ENCODE results near the gene ERGIC1. TPM values are rescaled to one million over a fixed set of nuclear protein-coding genes. Genes with fewer than 3 reads are reported as not detected.

The ERGIC1 gene
- total RNA-seq, 4 donors from 2014 or later = 60.9 to 123 (median 99.3) TPM

- WGBS, 2 donors = 61 to 66% methylated on average over 13 to 16 of the region's 16 CpGs
- no peaks in the 10 kb centered on the region for H3K27me3 ChIP-seq
- no peaks in the 10 kb centered on the region for H3K9me3 ChIP-seq
- no peak overlapping the region for H3K4me3 ChIP-seq
- no peaks in the 10 kb centered on the region for H3K4me1 ChIP-seq
- no peak overlapping the region for H3K27ac ChIP-seq
- no peak for DNase-seq (ENCODE audit: low spot score in 2 of 2)
- no peak for TF ChIP-seq POLR2A (IDR thresholded peaks at IDR 0.05)
- no peak for TF ChIP-seq CTCF (IDR thresholded peaks at IDR 0.05)
- no peak for TF ChIP-seq EP300 (IDR thresholded peaks at IDR 0.05)
- peaks cover 0 to 94% (median 10%) of the 10 kb centered on the region in 3 donors for H3K36me3 ChIP-seq
Measured at GRCh38 chr5:172939611-172940267, 105.7 kb downstream of the ERGIC1 start.

GRCh38 chr5:172940268-172941066 is 106.4 kb downstream of the ERGIC1 start:
- Histone ChIP-seq H3K9me3 (no peaks in the 10 kb centered on the region), H3K36me3 (peaks cover 0 to 94% (median 4%) of the 10 kb centered on the region in 3 donors), H3K27ac (no peak overlapping the region), H3K4me3 (no peak overlapping the region), H3K4me1 (no peaks in the 10 kb centered on the region), H3K27me3 (no peaks in the 10 kb centered on the region)
- DNase-seq (ENCODE audit: low spot score in 2 of 2) = no peak
- WGBS, 2 donors = 89 to 92% methylated on average over 14 to 15 of the region's 15 CpGs
- TF ChIP-seq EP300 (IDR thresholded peaks at IDR 0.05) (no peak), POLR2A (IDR thresholded peaks at IDR 0.05) (no peak), CTCF (IDR thresholded peaks at IDR 0.05) (no peak)

GRCh38 chr5:172941067-172941516 is 107.0 kb downstream of the ERGIC1 start:
- Histone ChIP-seq H3K27ac (no peak overlapping the region), H3K9me3 (no peaks in the 10 kb centered on the region), H3K36me3 (peaks cover 0 to 94% (median 4%) of the 10 kb centered on the region in 3 donors), H3K27me3 (no peaks in the 10 kb centered on the region), H3K4me3 (no peak overlapping the region), H3K4me1 (no peaks in the 10 kb centered on the region)
- DNase-seq (ENCODE audit: low spot score in 2 of 2) = no peak
- TF ChIP-seq POLR2A (IDR thresholded peaks at IDR 0.05) = no peak
- no peak for TF ChIP-seq EP300 (IDR thresholded peaks at IDR 0.05)
- TF ChIP-seq CTCF (IDR thresholded peaks at IDR 0.05) = no peak
- 58 to 59% methylated on average over 4 of the region's 4 CpGs for WGBS, 2 donors

- no peaks in the 10 kb centered on the region for H3K27me3 ChIP-seq
- no peak overlapping the region for H3K27ac ChIP-seq
- no peak overlapping the region for H3K4me3 ChIP-seq
- WGBS, 2 donors = 87 to 93% methylated on average over 11 of the region's 11 CpGs
- H3K36me3 ChIP-seq = peaks cover 0 to 89% (median 4%) of the 10 kb centered on the region in 3 donors
- no peaks in the 10 kb centered on the region for H3K4me1 ChIP-seq
- DNase-seq (ENCODE audit: low spot score in 2 of 2) = no peak
- TF ChIP-seq CTCF (IDR thresholded peaks at IDR 0.05) = no peak
- no peak for TF ChIP-seq POLR2A (IDR thresholded peaks at IDR 0.05)
- TF ChIP-seq EP300 (IDR thresholded peaks at IDR 0.05) = no peak
- H3K9me3 ChIP-seq = no peaks in the 10 kb centered on the region
Measured at GRCh38 chr5:172942556-172942955, 108.5 kb downstream of the ERGIC1 start.

- no peak overlapping the region for H3K4me3 ChIP-seq
Measured at GRCh38 chr5:172943283-172943841, 109.3 kb downstream of the ERGIC1 start.

More at GRCh38 chr5:172943283-172943841, 109.3 kb downstream of the ERGIC1 start:
- Histone ChIP-seq H3K27me3 (no peaks in the 10 kb centered on the region), H3K9me3 (no peaks in the 10 kb centered on the region), H3K27ac (peak overlapping the region in 1 of 4 donors; percentile 22), H3K36me3 (peaks cover 0 to 89% (median 4%) of the 10 kb centered on the region in 3 donors), H3K4me1 (no peaks in the 10 kb centered on the region)
- WGBS, 2 donors = 65% methylated on average over 18 of the region's 18 CpGs
- DNase-seq (ENCODE audit: low spot score in 2 of 2) = no peak
- TF ChIP-seq EP300 (IDR thresholded peaks at IDR 0.05) = no peak
- no peak for TF ChIP-seq CTCF (IDR thresholded peaks at IDR 0.05)

Measured in tibial nerve (tissue), 4 donors.